ENCODE results near the gene AMD1. TPM values are rescaled to one million over a fixed set of nuclear protein-coding genes. Genes with fewer than 3 reads are reported as not detected.
A peak's percentile ranks its signal among the peaks of the same experiment; 100 is the strongest.

AMD1 gene
- total RNA-seq, 6 experiments from 2014 or later = 11.5 to 49.4 (median 24.2) TPM

DNA sequence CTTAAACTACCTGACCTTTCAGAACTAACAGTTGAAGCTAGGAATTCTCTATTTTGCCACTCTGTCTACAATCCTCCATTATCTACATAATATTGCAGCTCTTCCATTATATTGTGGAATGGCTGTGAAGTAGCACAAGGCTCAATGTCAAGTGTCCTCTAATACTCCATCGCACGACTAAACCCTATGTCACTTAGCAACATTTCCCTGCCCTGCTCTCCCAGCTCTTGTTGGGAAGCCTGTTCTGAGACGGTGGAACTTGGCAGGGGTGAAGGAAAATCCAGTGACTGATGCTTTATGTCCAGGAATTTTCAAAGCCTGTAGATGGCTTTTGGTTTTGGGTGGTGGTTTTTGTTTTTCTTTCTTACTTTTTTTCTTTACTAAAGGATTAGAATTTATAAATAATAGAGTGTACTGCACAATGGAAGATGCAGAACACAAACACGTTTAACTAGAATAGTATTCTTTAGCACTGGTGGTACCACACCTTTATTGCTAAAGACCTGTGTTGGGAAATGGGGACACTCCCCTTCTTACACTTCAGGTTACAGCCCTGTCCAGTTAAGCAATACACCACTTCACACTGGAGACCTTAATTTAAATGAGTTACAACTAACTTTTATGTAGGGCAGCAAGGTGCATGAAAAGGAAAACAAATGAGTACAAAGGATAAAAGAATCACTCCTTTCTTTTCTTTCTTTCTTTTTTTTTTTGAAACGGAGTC lies 20.7 kb upstream of the AMD1 start:
- intact Hi-C loops (cut with DNase I) = no loop called here
- TF ChIP-seq, protein P1, sequence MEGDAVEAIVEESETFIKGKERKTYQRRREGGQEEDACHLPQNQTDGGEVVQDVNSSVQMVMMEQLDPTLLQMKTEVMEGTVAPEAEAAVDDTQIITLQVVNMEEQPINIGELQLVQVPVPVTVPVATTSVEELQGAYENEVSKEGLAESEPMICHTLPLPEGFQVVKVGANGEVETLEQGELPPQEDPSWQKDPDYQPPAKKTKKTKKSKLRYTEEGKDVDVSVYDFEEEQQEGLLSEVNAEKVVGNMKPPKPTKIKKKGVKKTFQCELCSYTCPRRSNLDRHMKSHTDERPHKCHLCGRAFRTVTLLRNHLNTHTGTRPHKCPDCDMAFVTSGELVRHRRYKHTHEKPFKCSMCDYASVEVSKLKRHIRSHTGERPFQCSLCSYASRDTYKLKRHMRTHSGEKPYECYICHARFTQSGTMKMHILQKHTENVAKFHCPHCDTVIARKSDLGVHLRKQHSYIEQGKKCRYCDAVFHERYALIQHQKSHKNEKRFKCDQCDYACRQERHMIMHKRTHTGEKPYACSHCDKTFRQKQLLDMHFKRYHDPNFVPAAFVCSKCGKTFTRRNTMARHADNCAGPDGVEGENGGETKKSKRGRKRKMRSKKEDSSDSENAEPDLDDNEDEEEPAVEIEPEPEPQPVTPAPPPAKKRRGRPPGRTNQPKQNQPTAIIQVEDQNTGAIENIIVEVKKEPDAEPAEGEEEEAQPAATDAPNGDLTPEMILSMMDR (IDR thresholded peaks at IDR 0.05) = no peak
- no peak for TF ChIP-seq POLR2A (IDR thresholded peaks at IDR 0.05)
- Histone ChIP-seq H3K27ac (no peak overlapping the region), H3K27me3 (no peaks in the 10 kb centered on the region), H3K4me3 (no peak overlapping the region), H3K36me3 (no peaks in the 10 kb centered on the region), H3K9me3 (no peaks in the 10 kb centered on the region), H3K4me1 (no peaks in the 10 kb centered on the region)
- ATAC-seq (no peak), DNase-seq (peak in 1 of 3 donors; percentile 9)
- WGBS (ENCODE audit: insufficient coverage, low coverage, low lambda C conversion rate, missing lambda C conversion rate) = 72% methylated on average over 5 of the region's 5 CpGs

DNA sequence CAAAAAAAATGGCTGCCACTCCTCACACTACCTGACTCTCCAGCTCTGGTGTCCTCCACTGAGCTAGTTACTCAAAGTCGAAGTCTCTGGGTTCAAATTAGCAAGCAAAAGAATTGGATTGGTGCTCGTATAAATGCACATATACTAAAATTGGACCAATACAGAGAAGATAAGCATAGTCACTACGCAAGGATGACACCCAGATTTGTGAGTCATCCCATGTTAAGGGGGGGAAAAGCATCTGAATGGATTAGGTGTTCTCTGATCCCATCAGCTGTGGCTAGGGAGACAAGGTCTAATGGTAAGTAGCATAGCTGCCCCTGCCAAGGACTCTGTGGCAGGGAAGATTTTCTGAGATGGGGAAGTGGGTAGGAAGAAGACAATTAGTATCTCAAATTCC lies 18.3 kb upstream of the AMD1 start:
- intact Hi-C loops (cut with DNase I) = no loop called here
- TF ChIP-seq POLR2A (IDR thresholded peaks at IDR 0.05) = no peak
- TF ChIP-seq, protein P1 (IDR thresholded peaks at IDR 0.05) = no peak
- WGBS (ENCODE audit: insufficient coverage, low coverage, low lambda C conversion rate, missing lambda C conversion rate) = 85% methylated on average over 3 of the region's 3 CpGs
- DNase-seq (peak in 1 of 3 donors; percentile 17), ATAC-seq (no peak)
- Histone ChIP-seq H3K4me1 (no peaks in the 10 kb centered on the region), H3K36me3 (no peaks in the 10 kb centered on the region), H3K9me3 (no peaks in the 10 kb centered on the region), H3K27me3 (no peaks in the 10 kb centered on the region), H3K4me3 (no peak overlapping the region), H3K27ac (no peak overlapping the region)

DNA sequence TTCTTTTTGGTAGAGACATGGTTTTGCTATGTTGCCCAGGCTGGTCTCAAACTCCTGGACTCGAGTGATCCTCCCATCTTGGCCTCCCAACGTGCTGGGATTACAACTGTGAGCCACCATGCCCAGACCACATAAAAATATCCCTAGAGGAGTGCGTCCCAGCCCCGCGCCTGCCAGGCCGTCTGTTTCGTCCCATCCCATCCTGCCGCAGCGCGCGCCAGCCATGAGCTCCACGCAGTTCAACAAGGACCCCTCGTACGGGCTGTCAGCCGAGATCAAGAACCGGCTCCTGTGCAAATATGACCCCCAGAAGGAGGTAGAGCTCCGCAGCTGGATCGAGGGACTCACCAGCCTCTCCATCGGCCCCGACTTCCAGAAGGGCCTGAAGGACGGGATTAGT lies 16.6 kb upstream of the AMD1 start:
- ATAC-seq = no peak
- WGBS (ENCODE audit: insufficient coverage, low coverage, low lambda C conversion rate, missing lambda C conversion rate) = 99% methylated on average over 15 of the region's 21 CpGs
- no peak overlapping the region for H3K4me3 ChIP-seq

DNA sequence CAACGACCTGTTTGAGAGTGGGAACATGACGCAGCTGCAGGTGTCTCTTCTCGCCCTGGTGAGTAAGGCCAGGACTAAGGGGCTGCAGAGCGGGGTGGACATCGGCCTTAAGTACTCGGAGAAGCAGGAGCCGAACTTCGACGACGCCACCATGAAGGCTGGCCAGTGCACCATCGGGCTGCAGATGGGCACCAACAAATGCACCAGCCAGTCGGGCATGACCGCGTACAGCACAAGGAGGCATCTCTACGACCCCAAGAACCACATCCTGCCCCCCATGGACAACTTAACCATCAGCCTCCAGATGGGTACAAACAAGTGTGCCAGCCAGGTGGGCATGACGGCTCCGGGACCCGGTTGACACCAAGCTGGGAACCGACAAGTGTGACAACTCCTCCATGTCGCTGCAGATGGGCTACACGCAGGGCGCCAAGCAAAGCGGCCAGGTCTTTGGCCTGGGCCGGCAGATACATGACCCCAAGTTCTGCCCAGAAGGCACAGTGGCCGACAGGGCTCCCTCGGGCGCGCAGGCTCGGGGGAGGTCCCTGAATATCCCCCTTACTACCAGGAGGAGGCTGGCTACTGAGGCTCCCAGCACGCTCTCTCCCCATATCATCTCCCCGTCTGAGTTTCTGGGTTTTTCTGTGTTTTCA lies 15.9 kb upstream of the AMD1 start:
- DNase-seq = peak; percentile 21 to 56 (median 45)
- Histone ChIP-seq H3K36me3 (no peaks in the 10 kb centered on the region), H3K9me3 (no peaks in the 10 kb centered on the region), H3K27ac (no peak overlapping the region), H3K4me1 (no peaks in the 10 kb centered on the region), H3K27me3 (no peaks in the 10 kb centered on the region), H3K4me3 (no peak overlapping the region)
- no peak for ATAC-seq
- no peak for TF ChIP-seq POLR2A (IDR thresholded peaks at IDR 0.05)
- TF ChIP-seq, protein P1 (IDR thresholded peaks at IDR 0.05) = no peak
- 96% methylated on average over 7 of the region's 31 CpGs for WGBS (ENCODE audit: insufficient coverage, low coverage, low lambda C conversion rate, missing lambda C conversion rate)
- intact Hi-C loops (cut with DNase I) = no loop called here

More for the DNA sequence above, 16.6 kb upstream of the AMD1 start:
- intact Hi-C loops (cut with DNase I) = no loop called here
- Histone ChIP-seq H3K36me3 (no peaks in the 10 kb centered on the region), H3K4me1 (no peaks in the 10 kb centered on the region), H3K27ac (no peak overlapping the region), H3K9me3 (no peaks in the 10 kb centered on the region), H3K27me3 (no peaks in the 10 kb centered on the region)
- DNase-seq = no peak
- TF ChIP-seq, protein P1 (IDR thresholded peaks at IDR 0.05) = no peak
- TF ChIP-seq POLR2A (IDR thresholded peaks at IDR 0.05) = no peak

Data from right lobe of liver (tissue), 6 donors.